Measurements from ENCODE around the gene PTCD3.

Gene PTCD3

DNA sequence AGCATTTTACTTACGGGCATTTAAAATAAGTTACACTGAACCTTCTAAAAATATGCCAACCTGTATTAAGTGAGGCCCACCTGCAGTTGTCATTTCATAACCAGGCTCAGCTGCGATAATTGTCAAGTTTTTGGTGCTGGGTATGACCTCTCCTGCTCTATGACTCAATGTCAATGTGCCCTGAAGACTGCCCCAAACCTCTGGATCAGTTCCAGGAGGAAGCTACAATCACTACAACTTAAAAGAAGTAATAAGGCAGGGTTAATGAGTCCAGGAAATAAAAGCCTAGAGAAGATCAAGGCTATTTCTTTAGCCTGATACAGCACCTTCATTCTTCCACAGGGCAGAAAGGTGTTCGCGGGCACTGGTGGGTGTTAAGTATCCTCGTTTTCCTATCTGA, 23.3 kb upstream of the PTCD3 start:
- DNase-seq: no peak

DNA sequence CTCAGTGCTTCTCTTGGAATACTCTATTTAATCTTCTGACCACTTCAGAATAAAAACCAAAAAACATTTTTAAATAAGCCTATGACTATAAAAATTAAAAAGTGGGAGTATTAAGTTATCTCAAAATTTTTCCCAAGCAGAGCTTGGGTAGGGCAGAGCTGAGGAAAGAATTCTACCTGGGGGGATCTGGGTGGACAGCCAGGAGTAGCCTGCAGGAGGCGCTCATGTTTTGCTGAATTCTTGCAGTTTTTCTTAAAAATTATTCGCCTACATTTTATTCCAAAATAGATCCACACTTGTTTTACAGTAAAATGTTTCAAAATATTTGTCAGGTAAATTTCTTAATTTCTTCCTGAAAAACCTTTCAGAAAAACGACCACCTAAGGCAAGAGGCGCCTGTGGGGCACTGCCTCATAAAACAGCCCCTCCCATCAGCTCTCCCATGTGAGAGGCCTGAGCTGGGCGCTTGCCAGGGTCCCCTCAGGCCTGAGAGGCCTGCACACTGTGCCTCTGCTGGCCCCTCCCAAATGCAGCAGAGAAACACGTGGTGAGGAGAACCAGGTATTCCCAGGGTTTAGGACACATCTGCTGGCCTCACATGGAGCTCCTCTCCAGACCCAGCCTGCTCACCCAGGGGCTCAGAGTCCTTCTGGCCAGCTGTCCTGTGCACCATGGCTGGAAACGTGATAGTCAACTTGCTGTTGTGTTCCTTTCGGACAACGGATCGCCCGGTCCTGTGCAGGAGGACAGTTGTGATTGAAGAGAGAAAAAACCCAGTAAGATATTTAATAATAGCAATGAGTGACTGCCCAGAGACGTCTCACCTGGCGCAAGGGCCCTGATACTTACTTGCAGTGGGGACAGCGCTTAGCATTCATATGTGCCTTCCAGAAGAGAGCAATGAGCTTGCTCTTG, 17.8 kb upstream of the PTCD3 start:
- DNase-seq: no peak

DNA sequence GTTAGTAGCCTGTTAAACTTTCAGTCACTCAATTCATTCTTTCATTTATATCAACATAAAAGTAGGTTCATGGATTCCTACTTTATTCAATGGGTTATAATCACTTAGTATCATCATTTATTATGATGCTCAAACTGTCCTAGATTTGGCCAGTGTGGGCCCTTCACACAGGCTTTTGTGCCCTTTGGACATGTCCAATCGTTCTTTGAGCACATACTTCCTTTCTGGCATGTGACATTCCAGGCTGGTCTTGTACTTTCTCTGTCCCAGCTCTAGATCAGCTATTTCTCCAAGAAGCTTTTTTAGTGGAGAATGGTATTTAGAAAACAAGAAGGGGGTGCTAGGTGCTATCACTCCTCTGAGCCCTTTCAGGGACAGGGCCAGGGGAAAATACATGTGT, 11.8 kb upstream of the PTCD3 start:
- no peak for DNase-seq

DNA sequence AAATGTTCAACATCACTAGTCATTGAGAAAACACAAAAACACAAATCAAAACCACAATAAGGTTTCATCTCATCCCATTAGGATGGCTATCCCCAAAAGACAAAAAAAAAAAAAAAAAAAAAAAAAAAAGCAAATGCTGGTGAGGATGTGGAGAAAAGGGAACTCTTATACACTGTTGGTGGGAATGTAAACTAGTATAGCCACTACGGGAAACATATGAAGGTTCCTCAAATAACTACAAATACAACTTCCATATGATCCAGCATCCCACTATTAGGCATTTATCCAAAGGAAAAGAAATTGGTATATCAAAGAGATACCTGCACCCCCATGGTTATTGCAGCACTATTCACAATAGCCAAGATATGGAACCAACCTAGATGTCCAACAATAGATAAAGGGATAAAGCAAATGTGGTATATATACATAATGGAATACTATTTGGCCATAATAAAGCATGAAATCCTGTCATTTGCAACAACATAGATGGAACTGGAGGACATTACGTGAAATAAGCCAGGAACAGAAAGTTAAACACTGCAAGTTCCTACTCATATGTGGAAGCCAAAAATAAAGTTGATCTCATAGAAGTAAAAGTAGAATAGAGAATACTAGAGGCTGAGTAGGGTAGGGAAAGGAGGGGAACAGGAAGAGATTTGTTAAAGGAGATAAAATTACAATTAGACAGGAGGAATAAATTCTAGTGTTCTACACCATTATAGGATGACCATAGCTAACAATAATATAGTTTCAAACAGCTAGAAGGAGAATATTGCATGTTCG, 8.7 kb upstream of the PTCD3 start:
- DNase-seq: no peak

DNA sequence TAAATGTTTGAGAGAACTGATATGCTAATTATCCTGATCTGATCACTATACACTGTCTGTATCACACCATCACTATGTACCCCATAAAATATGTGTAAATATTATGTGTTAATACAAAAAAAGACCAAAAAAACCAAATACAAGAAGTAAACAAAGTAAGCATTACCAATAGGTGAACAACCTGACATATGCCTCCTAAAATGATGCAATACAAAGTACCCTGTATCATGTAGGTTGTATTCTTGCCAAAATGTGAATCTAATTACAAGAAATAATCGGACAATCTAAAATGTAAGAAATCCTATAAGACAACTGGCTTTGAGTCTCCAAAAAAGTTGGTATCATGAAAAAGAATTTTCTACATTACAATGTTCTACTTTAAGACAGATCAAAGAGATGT, 8.1 kb upstream of the PTCD3 start:
- DNase-seq: no peak

DNA sequence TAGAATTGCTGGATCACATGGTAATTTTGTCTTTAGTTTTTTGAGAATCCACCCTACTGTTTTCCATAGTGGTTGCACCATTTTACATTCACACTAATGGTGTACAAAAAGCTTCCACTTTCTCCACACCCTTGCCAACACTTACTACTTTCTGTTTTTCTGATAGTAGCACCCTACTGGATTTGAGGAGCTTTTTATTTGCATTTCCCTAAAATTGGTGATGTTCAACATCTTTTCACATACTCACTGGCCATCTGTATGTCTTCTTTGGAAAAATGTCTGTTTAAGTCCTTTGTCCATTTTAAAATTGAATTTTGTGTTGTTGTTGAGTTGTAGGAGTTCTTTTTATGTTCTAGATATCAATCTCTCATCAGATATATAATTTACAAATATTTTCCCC, 3.9 kb upstream of the PTCD3 start:
- no peak for DNase-seq

DNA sequence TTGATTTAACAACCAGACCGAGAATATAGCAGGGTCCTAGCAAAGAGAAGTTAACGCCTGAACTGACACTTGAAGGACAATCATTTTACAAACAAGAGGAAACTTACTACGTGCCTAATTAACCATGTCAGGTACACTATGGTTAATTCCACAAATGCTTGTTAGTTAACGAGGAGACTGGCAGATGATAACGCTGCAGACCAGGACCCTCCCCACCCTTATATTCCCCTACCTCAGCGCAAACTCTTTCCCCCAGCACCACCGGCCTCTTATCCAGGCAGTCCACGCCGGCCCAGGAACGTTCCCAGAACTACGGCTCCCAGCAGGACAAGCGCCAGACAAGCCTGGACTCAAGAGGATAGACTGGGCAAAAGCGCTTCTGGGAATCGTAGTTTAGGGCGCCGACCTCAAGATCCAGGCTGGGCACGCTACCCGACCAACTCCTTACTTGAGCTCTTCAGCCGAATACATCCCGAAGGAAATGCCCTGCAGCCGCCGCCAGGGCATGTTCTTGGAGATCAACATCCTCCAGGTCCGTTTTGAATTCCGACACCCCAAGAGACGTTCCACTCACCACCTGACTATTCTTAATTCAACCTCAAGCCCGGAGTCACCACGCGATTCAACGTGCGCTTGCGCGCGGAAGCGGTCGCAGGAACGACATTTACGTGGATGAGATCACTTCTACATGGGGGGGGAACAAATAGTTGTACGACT, 625 bp upstream of the PTCD3 start, which contains the start of gene POLR1A:
TSS of gene POLR1A (minus strand) at position 635 of the 717 bp plus-strand sequence. CDS start at position 525, 110 bp downstream.
- peak; percentile 85 for DNase-seq

DNA sequence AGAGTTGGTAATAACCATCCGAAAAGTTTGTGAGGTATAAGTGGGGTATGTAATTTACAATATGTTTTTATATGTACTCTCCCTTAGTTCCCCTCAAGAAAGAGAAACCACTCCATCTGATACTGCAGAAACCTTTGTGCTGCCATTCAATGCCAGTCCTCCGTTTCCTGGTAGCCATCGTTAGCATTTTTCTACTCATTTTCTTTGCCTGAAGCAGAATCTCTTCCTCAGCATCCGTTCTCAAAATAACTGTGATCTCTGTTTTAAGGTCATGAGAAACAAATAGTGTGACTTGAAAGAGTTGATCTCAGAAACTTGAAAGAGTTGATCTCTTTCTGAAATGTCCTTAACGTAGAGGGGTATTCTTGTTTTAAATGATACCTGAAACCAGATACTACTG, 996 bp downstream of the PTCD3 start:
- no peak for DNase-seq

DNA sequence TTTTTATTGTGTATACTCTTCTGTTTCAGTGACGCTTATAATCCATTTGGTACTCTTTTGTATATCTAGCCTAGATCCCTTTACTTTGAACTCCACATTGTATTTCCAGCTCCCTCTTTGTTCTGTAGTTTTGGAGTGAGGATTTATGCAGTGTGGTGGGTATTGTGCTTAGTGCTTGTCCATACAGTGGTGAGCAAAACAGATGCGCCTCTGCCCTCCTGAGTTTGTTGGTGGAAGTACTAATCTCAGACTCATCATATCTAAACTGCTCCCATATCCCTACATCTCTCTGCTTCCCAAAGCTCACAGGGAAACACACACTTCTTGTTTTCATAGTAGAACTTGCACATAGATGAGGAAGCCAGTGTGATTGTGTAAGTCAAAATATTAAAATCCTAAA, 12.1 kb downstream of the PTCD3 start:
- DNase-seq: no peak

DNA sequence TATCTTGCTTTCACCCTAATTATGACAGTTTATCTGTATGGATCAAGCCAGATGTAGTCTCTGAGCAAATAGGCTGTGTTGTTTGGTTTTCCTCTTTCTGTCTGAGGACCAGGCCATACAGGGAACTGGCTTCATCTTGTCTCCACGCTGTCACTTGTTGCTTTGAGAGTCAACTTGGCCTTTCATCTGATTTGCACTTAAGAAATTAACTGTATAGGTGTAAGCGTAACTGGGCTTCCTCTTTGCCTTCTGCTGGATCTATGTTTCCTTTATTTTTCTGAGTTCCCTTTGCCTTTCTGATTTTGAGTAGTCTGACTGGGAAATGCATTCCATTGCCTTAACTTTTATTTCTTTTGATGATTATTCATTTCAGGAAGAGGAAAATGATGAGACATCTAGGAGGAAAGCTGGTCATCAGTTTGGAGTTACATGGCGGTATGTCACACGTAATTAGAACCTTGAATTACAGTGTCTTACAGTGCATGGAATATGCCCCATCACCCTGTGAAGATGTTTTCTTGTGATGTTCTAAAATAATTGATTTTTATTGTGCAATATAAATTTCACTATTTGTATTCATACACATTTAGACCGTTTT, 17.4 kb downstream of the PTCD3 start:
- DNase-seq: no peak

DNA sequence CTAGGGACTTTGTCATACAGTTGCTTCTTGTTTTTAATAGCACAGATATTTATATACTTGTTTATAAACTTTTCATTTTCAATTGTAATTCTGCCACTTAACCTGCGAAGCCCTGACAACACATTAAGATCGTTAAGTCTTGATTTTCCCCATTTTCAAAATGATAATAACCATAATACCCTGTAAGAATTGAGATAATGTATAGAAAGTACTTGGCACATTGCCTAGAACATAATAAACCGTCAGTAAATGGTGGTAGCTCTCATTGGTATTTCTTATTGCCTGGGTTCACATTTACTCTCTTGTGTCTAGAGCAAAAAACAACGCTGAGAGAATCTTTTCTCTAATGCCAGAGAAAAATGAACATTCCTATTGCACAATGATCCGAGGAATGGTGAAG, 18.6 kb downstream of the PTCD3 start:
- DNase-seq: no peak

DNA sequence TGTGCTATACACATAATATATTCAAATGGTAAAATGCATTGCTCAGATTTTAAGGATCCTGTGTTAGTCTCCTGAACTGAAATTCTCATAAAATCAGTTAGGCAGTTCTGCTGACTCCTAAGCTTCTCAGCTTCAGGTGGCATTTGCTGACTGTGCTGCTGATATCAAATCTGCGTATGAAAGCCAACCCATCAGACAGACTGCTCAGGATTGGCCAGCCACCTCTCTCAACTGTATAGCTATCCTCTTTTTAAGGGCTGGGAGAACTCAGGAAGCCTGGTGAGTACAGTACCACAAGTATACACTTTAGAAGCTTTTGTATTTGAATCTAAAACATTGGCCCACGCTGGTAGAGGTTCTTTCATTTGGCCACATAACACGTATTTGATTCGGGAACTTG, 28.7 kb downstream of the PTCD3 start:
- DNase-seq: no peak

DNA sequence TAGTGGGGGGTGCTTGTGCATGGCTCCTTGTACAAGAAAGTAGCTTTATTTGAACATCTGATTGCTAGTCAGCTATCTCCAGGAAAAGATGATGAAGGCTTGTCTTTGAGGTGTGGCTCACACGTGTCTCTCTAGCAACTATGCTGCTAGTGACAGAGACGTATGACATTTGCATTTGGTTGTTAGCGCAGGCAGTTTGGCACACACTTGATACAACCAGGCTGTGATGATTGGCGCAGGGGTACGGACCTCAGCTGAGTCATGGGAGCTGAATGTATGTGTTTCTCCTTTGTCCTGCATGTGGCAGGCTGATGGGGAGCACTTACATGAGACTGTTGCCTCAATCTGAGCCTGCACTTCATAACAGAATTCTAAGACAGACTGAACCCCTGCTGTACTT, 29.6 kb downstream of the PTCD3 start:
- DNase-seq: no peak

DNA sequence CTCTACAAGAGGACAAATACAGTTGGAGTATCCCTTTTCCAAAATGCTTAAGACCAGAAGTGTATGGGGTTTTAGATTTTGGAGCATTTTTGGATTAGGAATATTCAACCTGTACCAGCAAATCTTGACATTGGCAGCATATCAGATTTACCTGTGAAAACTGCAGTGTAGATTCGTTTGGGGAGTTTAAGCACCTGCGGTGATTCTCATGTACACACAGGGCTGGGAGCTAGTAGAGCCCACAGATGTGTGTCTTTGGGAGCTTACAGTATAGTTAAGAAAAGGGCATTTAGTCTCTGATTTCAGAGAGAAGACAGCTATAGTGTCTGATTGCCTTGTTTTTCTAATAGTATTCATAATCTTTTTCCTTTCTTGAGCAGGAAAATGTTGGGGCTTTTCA, 30.1 kb downstream of the PTCD3 start:
- no peak for DNase-seq

DNA sequence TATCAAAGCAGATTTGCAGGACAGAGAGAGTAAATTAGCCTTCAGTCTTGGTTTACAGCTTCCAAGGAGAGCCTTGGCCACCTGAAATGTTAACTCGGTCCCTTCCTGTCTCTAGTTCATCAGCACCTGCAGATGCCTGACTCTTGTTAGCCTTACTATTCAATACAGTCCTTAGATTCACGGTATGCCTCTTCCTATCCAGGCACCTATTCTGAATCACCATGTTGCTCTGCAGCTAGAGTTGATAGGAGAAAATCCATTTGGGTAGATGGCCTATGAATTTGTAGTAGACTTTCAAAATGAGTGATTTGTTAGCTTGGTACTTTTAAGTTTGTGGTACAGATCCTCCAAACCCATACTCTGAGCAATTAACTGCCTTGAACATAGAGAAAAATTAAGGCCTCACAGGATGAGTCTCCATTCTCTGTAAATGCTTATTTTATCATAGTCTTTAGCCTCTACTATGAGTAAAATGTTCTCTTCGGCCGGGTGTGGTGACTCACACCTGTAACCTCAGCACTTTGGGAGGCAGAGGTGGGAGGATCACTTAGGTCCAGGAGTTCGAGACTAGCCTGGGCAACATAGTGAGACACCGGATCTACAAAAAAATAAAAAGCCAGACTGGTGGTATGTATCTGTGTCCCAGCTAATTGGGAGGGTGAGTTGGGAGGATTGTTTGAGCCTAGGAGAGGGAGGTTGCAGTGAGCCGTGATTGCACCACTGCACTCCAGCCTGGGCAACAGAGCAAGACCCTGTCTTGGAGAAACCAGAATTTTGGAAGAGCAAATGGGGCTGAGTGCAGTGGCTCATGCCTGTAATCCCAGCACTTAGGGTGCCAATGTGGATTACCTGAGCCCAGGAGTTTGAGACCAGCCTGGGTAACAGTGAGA, 32.9 kb downstream of the PTCD3 start:
- DNase-seq: peak; percentile 4

DNA sequence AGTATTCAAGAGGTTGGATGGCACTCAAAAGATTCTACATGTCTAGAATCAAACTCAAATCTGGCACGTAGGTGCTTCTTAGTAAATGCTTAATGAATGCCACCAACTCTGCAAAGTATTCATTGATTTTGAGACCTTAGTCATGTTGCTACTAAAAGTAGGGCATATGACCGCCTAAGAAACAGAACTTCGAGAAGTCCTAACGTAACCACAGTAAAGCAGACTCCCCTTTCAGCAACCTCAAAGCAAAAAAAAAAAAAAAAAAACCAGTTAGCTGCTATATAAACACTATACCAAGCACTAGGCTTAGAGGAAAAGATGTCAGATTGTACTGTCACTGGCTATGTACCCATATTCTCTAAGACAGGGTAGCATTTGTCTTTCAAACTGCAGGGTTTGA, 33.9 kb downstream of the PTCD3 start:
- DNase-seq: no peak

DNA sequence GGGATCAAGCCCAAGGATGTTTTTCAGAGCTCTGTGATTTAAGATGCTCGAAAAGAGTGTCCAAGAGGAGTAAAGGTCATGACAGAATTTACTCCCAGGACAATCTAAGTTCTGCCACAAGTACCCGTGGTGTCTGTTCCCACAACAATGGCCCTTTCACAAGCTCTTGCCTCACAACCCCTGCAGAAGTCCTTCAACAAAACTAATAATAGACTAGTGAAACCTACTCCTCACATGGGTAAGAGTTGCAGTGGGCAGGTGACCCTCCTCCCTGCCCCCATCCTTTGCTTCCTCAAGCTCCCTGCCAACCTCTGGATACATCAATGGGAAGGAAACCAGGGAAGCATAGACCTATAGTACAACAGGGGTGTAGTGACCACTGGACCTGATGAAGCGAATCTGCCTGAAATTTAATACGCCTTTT, 34.9 kb downstream of the PTCD3 start:
- DNase-seq: no peak

DNA sequence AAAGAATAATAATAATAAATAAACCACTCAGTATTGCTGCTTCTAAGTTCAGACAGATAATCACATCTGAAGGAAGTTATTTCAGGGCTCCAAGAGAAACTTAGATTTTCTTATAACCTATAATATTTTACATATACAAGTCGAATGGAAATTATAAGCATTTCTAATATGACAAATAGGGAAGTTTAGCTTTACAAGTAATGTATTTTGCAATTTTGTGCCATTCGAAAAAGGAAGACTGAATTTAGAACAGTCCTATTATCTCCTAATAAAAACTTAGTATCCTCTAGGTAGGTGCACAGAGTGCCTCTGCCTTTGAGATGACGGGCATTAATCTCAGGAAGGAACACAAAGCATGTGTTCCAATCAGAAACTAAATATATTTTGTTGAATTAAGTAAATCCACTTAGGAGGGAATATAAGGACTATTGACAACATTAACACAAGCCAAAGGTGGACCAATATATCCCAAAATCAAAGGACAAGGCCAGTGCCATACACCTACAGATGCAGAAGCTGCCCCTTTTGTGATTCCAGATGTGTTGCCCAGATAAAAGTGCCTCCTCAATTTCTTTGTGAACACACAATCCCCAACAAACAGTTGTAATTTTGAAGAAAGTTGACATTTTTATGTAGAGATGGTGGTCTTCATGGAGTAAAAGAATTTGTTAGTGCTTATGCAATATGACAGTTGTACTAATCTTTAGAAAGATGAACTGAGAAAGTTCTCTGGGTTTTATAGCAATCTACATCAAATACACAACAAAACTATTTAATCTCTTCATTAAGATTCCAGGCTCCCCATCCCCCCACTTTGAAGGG, 36.6 kb downstream of the PTCD3 start:
- no peak for DNase-seq

DNA sequence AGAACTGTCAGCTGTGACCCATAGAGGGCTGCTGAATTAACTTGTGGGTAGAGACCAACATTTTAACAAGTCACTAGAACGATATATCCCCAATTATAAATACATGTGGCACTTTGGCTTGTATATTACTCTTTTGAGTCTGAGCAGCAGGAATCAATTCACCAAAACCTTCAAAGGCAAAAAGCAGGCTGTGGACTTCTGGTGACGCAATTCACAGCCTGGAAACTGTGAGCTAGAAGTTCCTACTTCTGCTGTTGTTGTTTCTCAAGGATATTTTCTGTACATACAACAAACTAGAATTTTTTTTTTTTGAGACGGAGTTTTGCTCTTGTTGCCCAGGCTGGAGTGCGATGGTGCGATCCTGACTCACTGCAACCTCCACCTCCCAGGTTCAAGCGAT, 37.3 kb downstream of the PTCD3 start:
- DNase-seq: no peak

DNA sequence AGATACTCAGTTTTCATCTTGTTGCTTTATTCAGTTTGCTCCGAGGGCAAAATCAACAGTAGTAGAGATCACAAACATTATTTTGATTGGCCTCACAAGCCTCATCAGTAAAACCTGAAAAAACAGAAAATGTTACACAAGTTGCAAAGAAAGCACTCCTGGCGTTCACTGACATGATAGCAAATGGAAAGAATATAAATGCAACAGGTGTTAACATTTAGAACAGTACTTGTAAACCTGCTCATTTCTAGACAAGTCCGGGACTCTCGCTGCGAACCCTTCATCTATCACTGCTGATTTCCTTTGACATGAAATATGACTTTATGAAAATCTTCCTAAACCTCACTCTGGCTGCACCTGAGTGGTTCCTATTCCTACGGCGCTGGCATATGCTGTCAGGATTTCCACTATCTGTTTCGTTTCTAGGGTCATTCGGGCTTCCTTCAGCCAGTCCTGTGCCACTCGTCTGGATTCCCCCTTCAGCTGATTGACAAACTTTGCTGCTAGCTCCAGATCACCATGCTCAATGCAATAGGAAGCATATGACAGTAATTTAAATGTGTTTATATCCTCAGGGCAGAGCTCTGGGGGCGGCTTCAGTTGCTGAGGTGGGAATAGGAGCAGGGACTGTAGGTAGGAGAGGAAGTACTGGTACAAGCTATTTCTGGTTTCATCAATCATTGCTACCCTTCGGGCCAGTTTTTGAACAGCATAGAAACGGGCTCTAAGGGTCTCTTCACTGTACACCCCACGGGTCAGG, 38.1 kb downstream of the PTCD3 start:
- DNase-seq: no peak

Measured in activated naive CD4-positive, alpha-beta T cell treated with Interleukin-2 at 50 U/mL for 16 hours (primary cell).